Subcutaneous abdominal adipose tissue (tissue), 5 donors: ENCODE measurements around the gene RBMXL2.

Source experiments
- H3K27ac ChIP-seq: one replicate; pipeline ENCODE4 v1.7.0; 2013; ENCODE audit warnings: low read depth, mild to moderate bottlenecking, inconsistent platforms, low read length, moderate library complexity
- H3K27me3 ChIP-seq, 5 donors: one replicate each; pipeline ENCODE4 v1.7.0; 2013; ENCODE audit warnings: low read length in 5 of 5, inconsistent platforms in 1 of 5; ENCODE audit not compliant: control insufficient read depth in 5 of 5, insufficient read depth in 4 of 5
- H3K36me3 ChIP-seq, 5 donors: one replicate each; pipeline ENCODE4 v1.7.0; 2013; ENCODE audit warnings: low read length in 5 of 5; ENCODE audit not compliant: control insufficient read depth in 5 of 5, insufficient read depth in 5 of 5
- H3K4me1 ChIP-seq, 5 donors: one replicate each; pipeline ENCODE4 v1.7.0; 2013; ENCODE audit warnings: low read length in 5 of 5, mild to moderate bottlenecking in 3 of 5, moderate library complexity in 1 of 5; ENCODE audit not compliant: control insufficient read depth in 5 of 5, insufficient read depth in 5 of 5
- H3K4me3 ChIP-seq, 5 donors: one replicate each; pipeline ENCODE4 v1.7.0; 2013; ENCODE audit warnings: low read length in 5 of 5, low read depth in 1 of 5
- H3K9ac ChIP-seq, 5 donors: one replicate each; pipeline ENCODE4 v1.7.0; 2013; ENCODE audit warnings: low read length in 5 of 5, mild to moderate bottlenecking in 4 of 5, moderate library complexity in 3 of 5
- H3K9me3 ChIP-seq, 5 donors: one replicate each; pipeline ENCODE4 v1.7.0; 2013; ENCODE audit warnings: low read length in 5 of 5; ENCODE audit not compliant: control insufficient read depth in 5 of 5
- donor health status: healthy.
- donor health status: healthy.
- donor health status: healthy.
- donor health status: healthy.
- donor health status: healthy.

RBMXL2 gene

DNA sequence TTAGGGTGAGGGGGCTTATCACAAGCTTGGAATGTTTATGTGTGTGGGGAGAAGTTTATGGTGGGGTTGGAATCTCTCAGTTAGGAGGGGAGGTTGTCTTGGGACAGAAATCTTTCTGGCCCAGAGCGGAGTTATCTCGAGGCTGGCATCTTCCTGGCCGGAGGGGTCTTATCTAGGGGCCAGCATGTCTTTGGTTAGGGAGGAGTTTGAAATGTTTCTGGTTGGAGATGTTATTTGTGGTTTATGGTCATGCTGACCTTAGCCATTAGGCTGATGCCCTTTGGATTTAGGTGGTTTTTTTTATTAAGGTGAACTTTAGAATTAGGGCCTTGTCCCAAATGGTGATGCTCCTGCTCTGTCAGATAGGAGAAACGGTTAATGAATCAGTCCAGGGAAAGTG lies 7.9 kb upstream of the RBMXL2 start:
- H3K4me3 ChIP-seq = no peak overlapping the region
- peaks cover 0 to 11% (median 8%) of the 10 kb centered on the region in 5 donors for H3K9me3 ChIP-seq
- H3K27ac ChIP-seq = no peak overlapping the region
- peaks cover 0 to 4% (median 0%) of the 10 kb centered on the region in 5 donors for H3K27me3 ChIP-seq
- H3K36me3 ChIP-seq = no peaks in the 10 kb centered on the region
- H3K9ac ChIP-seq = no peak overlapping the region
- H3K4me1 ChIP-seq = no peaks in the 10 kb centered on the region

- Histone ChIP-seq H3K9me3 (peaks cover 0 to 11% (median 8%) of the 10 kb centered on the region in 5 donors), H3K4me1 (no peaks in the 10 kb centered on the region), H3K9ac (no peak overlapping the region), H3K36me3 (no peaks in the 10 kb centered on the region), H3K4me3 (no peak overlapping the region), H3K27ac (no peak overlapping the region), H3K27me3 (peaks cover 0 to 4% (median 0%) of the 10 kb centered on the region in 5 donors)
Observed at GRCh38 chr11:7081441-7081840, 7.4 kb upstream of the RBMXL2 start.

GRCh38 chr11:7089328-7090251 lies 792 bp downstream of the RBMXL2 start:
- Histone ChIP-seq H3K27ac (no peak overlapping the region), H3K4me1 (no peaks in the 10 kb centered on the region), H3K36me3 (no peaks in the 10 kb centered on the region), H3K9ac (no peak overlapping the region), H3K9me3 (no peaks in the 10 kb centered on the region), H3K4me3 (no peak overlapping the region), H3K27me3 (peaks cover 0 to 6% (median 0%) of the 10 kb centered on the region in 5 donors)

- Histone ChIP-seq H3K9ac (no peak overlapping the region), H3K36me3 (no peaks in the 10 kb centered on the region), H3K4me1 (no peaks in the 10 kb centered on the region), H3K9me3 (no peaks in the 10 kb centered on the region), H3K4me3 (no peak overlapping the region), H3K27me3 (peaks cover 0 to 4% (median 0%) of the 10 kb centered on the region in 5 donors), H3K27ac (no peak overlapping the region)
Observed at GRCh38 chr11:7098235-7098832, 9.5 kb downstream of the RBMXL2 start.

DNA sequence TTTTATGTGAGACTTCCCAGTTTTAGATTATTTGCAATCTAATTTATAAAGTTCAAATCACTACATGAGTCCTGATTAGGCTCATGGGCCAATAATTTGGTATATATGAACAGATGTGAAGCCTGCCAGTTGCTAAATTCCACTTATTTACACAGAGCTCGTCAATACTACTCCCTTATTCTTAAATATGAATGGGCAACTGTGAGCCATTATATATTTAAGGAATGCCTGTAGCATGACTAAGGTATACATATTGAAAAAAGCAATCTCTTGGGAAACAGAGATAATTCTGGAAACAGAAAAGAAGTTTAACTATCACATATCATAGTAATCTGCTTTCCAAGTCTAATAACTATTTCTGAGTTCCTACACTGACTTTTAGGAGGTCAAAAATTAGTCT lies 27.0 kb downstream of the RBMXL2 start:
- no peak overlapping the region for H3K9ac ChIP-seq
- no peaks in the 10 kb centered on the region for H3K36me3 ChIP-seq
- no peak overlapping the region for H3K27ac ChIP-seq
- H3K9me3 ChIP-seq = no peaks in the 10 kb centered on the region
- H3K4me1 ChIP-seq = no peaks in the 10 kb centered on the region
- H3K27me3 ChIP-seq = no peaks in the 10 kb centered on the region
- no peak overlapping the region for H3K4me3 ChIP-seq

DNA sequence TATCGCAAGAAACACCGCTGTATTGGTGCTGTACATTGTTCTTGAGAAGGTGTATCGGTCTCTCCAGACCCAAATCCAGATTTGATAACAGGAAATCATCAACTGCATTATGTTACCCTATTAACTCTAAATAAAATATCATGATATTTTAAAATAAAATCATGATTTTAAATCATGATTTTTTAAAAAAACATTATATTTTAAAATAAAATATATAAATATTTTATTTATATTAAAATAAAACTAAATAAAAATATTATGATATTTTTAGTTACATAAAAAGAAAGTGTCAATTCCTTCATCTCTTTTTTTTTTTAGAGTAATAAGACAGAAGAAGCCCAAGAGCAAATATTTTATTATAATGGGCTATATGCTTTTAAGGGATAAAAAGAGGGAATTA lies 27.6 kb downstream of the RBMXL2 start:
- Histone ChIP-seq H3K27me3 (no peaks in the 10 kb centered on the region), H3K4me1 (no peaks in the 10 kb centered on the region), H3K27ac (no peak overlapping the region)

DNA sequence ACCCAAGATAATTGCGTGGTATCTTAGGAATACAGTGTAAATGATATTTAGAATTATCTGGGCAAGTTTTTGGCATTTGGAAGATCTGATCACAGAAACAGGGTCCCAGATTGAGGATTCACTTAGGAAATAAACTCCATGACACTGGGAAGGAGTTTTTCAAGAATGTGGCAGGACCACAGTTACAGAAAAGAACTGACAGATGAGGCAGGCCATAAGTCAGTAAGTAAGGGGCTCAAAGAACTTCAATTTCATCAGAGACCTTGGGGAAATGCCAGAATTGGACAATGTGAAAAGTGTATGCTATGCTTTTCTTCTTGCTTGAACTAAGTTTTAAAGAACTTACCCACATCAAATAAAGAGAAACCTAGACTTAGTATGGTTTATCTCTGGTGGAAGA lies 49.3 kb downstream of the RBMXL2 start:
- Histone ChIP-seq H3K36me3 (no peaks in the 10 kb centered on the region), H3K9ac (no peak overlapping the region), H3K4me1 (no peaks in the 10 kb centered on the region), H3K27ac (no peak overlapping the region), H3K9me3 (peaks cover 0 to 3% (median 0%) of the 10 kb centered on the region in 5 donors), H3K27me3 (no peaks in the 10 kb centered on the region), H3K4me3 (no peak overlapping the region)

More for the DNA sequence above, 27.6 kb downstream of the RBMXL2 start:
- Histone ChIP-seq H3K36me3 (no peaks in the 10 kb centered on the region), H3K4me3 (no peak overlapping the region), H3K9me3 (no peaks in the 10 kb centered on the region), H3K9ac (no peak overlapping the region)
